Measurements from ENCODE around the gene C1QTNF9B.

The C1QTNF9B gene

GRCh38 chr13:23844132-23844531, 53.2 kb downstream of the C1QTNF9B start:
- no peaks in the 10 kb centered on the region for H3K79me2 ChIP-seq (ENCODE audit: low read length)
- H3K27me3 ChIP-seq (ENCODE audit: low read depth, low read length): no peaks in the 10 kb centered on the region
- peaks cover 28% of the 10 kb centered on the region for H3K4me1 ChIP-seq (ENCODE audit: low read length)
- H4K20me1 ChIP-seq (ENCODE audit: insufficient read depth, low read length): no peaks in the 10 kb centered on the region
- H3K36me3 ChIP-seq (replicated peaks; ENCODE audit: low read depth, low read length): no peaks in the 10 kb centered on the region
- H3K27ac ChIP-seq (ENCODE audit: low read length): no peak overlapping the region
- no peak overlapping the region for H3K9ac ChIP-seq (ENCODE audit: low read length)
- no peaks in the 10 kb centered on the region for H3K9me3 ChIP-seq (ENCODE audit: insufficient read depth, low read length)
- TF ChIP-seq EZH2phosphoT487 (IDR thresholded peaks at IDR 0.05; ENCODE audit: low read depth) (no peak), CTCF (IDR thresholded peaks at IDR 0.05; ENCODE audit: low read depth, low read length) (no peak)
- no peak overlapping the region for H3K4me3 ChIP-seq (ENCODE audit: low read length)
- no peak overlapping the region for H2AFZ ChIP-seq (ENCODE audit: low read depth, low read length)
- no peak overlapping the region for H3K4me2 ChIP-seq (ENCODE audit: low read length)

DNA sequence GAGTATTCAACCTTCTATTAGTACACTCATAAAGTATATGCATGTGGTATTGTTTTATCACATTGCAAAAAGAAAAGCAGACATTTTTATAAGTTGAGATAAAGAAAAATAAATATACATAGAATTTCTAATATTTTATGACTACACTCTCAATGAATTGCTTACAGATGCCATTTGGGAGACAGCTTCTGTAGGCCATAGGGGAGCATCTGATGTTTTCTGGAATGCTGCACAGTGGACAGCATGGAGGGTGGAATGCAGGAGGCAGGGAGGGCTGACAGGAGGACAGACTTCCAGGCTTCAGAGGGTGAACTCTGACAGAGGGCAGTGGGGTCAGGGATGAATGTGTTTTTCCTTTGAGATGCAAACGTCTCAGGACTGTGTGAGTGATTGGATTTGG, 53.9 kb downstream of the C1QTNF9B start:
- Histone ChIP-seq H3K27ac (ENCODE audit: low read length) (no peak overlapping the region), H3K36me3 (replicated peaks; ENCODE audit: low read depth, low read length) (no peaks in the 10 kb centered on the region), H3K4me2 (ENCODE audit: low read length) (no peak overlapping the region), H3K9ac (ENCODE audit: low read length) (no peak overlapping the region), H2AFZ (ENCODE audit: low read depth, low read length) (no peak overlapping the region), H3K9me3 (ENCODE audit: insufficient read depth, low read length) (no peaks in the 10 kb centered on the region), H3K4me3 (ENCODE audit: low read length) (no peak overlapping the region), H3K27me3 (ENCODE audit: low read depth, low read length) (no peaks in the 10 kb centered on the region), H3K79me2 (ENCODE audit: low read length) (no peaks in the 10 kb centered on the region), H3K4me1 (ENCODE audit: low read length) (peaks cover 21% of the 10 kb centered on the region), H4K20me1 (ENCODE audit: insufficient read depth, low read length) (no peaks in the 10 kb centered on the region)
- no peak for TF ChIP-seq CTCF (IDR thresholded peaks at IDR 0.05; ENCODE audit: low read depth, low read length)
- TF ChIP-seq EZH2phosphoT487 (IDR thresholded peaks at IDR 0.05; ENCODE audit: low read depth): no peak

- Histone ChIP-seq H4K20me1 (ENCODE audit: insufficient read depth, low read length) (no peaks in the 10 kb centered on the region), H3K79me2 (ENCODE audit: low read length) (no peaks in the 10 kb centered on the region), H3K4me3 (ENCODE audit: low read length) (no peak overlapping the region), H3K36me3 (replicated peaks; ENCODE audit: low read depth, low read length) (peaks cover 1% of the 10 kb centered on the region), H3K9me3 (ENCODE audit: insufficient read depth, low read length) (no peaks in the 10 kb centered on the region), H3K9ac (ENCODE audit: low read length) (no peak overlapping the region), H3K4me2 (ENCODE audit: low read length) (no peak overlapping the region), H3K27me3 (ENCODE audit: low read depth, low read length) (no peaks in the 10 kb centered on the region), H3K27ac (ENCODE audit: low read length) (no peak overlapping the region), H2AFZ (ENCODE audit: low read depth, low read length) (no peak overlapping the region), H3K4me1 (ENCODE audit: low read length) (peaks cover 17% of the 10 kb centered on the region)
- TF ChIP-seq CTCF (IDR thresholded peaks at IDR 0.05; ENCODE audit: low read depth, low read length) (no peak), EZH2phosphoT487 (IDR thresholded peaks at IDR 0.05; ENCODE audit: low read depth) (no peak)
These were observed 54.9 kb downstream of the C1QTNF9B start for GRCh38 chr13:23842406-23842805.

Data from OCI-LY3 (cell line).